Activated CD4-positive, CD25-positive, alpha-beta regulatory T cell treated with anti-CD3 and anti-CD28 coated beads, Interleukin-2, amount 50 U/mL, for 72 hours (primary cell): ENCODE measurements around the gene C22orf23.

Experiments used
- DNase-seq: peaks from one replicate; pipeline ENCODE4 v3.0.0; 2021

The C22orf23 gene

GRCh38 chr22:37894939-37895670 lies 58.3 kb downstream of the C22orf23 start:
- DNase-seq, result no peak

DNA sequence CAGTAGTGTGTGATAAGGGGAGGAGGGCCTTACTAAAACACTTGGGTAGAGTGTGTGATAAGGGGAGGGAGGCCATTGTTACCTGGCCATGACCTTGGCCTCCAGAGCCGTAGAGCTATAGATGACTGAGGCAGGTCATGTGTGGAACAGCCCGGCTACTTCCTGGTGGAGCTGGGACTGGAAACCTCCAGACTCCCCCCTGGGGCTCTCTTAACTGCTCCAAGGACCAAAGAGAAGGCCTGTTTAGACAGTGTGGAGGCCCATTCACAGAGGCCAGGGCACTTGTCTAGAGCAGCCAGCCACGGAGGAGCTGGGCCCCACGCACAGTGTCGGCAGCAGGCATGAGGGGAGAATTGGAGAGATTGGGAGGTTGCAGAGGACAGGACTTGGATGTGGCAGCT lies 59.8 kb downstream of the C22orf23 start:
- DNase-seq, result no peak
